HCT116 (cell line): ENCODE measurements around the gene PPP2R5A. TPM values are rescaled to one million over a fixed set of nuclear protein-coding genes. Genes with fewer than 3 reads are reported as not detected.
A peak's percentile ranks its signal among the peaks of the same experiment; 100 is the strongest.

Experiments used
- ATAC-seq: fragments of 200-7000 bp; cut with Tn5 transposase; 2 replicates; pipeline ENCODE4 v1.9.1; 2020; ENCODE audit warnings: mild to moderate bottlenecking, moderate library complexity
- BruUV-seq: library from RNA; stranded (reverse); fragments of 400-500 nt; replicated peaks from 2 replicates; lab custom pipeline; 2021; lab: Mats Ljungman, UMichigan
- CTCF ChIA-PET: fragments of 300-600 bp; sonication (Branson Sonifier 250); formaldehyde crosslinking; loops from one replicate; lab custom pipeline; 2021; ENCODE audit warnings: antibody characterized with exemption; lab: Charles Lee
- POLR2A ChIA-PET: fragments of 300-600, 350-600 bp; sonication (Branson Sonifier 250); formaldehyde crosslinking; loops from one replicate; lab custom pipeline; 2021; ENCODE audit warnings: antibody characterized with exemption; lab: Charles Lee
- RAD21 ChIA-PET, 2 experiments: fragments of 300-600 bp; sonication (Branson Sonifier 250); formaldehyde crosslinking; loops; one replicate each; lab custom pipeline; 2023; ENCODE audit warnings: low total read pairs in 2 of 2; ENCODE audit not compliant: uncharacterized antibody in 2 of 2, unreplicated experiment in 2 of 2, low non-redundant PET in 1 of 2; lab: Charles Lee
- DNase-seq: peaks from one replicate; pipeline ENCODE4 v3.0.0-alpha.2; 2010; ENCODE audit warnings: low read depth, low spot score
- H2AFZ ChIP-seq: fragments of 200-600 bp; shearing (Covaris generic), sonication (generic); 2 replicates; pipeline ENCODE4 v1.6.1; 2017; ENCODE audit warnings: low read depth, mixed run types, mixed read lengths, antibody characterized with exemption, low read length; ENCODE audit not compliant: poor library complexity, severe bottlenecking
- H3K27ac ChIP-seq: 2 replicates; pipeline ENCODE4 v1.5.1; 2012; ENCODE audit warnings: low read depth, low read length
- H3K27me3 ChIP-seq: fragments of 200-600 bp; sonication (generic); 2 replicates; pipeline ENCODE4 v1.6.1; 2016; ENCODE audit warnings: mixed run types, low read length, mixed read lengths; ENCODE audit not compliant: insufficient read depth
- H3K36me3 ChIP-seq, 2 experiments: fragments of 200-500 bp in 1 of 2; fragments of 200-600 bp in 1 of 2; sonication (Bioruptor generic) in 1 of 2; sonication (generic) in 1 of 2; 2 replicates each; pipeline versions ENCODE4 v1.5.1 to v1.6.1; 2014 to 2016; ENCODE audit warnings: low read length in 2 of 2, inconsistent platforms in 1 of 2, mixed read lengths in 1 of 2, mixed run types in 1 of 2; ENCODE audit not compliant: insufficient read depth in 2 of 2, control insufficient read depth in 1 of 2
- H3K4me1 ChIP-seq, 2 experiments: fragments of 200-600 bp in 1 of 2; sonication (generic) in 1 of 2; 2 replicates each; pipeline versions ENCODE4 v1.5.1 to v1.6.1; 2012 to 2017; ENCODE audit warnings: low read length in 2 of 2, inconsistent platforms in 1 of 2, mild to moderate bottlenecking in 1 of 2, mixed read lengths in 1 of 2, mixed run types in 1 of 2, moderate library complexity in 1 of 2; ENCODE audit not compliant: insufficient read depth in 2 of 2, control insufficient read depth in 1 of 2
- H3K4me2 ChIP-seq: fragments of 200-600 bp; sonication (generic); 2 replicates; pipeline ENCODE4 v1.6.1; 2017; ENCODE audit warnings: mixed run types, low read length, mixed read lengths
- H3K4me3 ChIP-seq, 2 experiments: fragments of 200-600 bp in 1 of 2; sonication (generic) in 1 of 2; replicated peaks in 1 of 2; 2 replicates each; pipeline ENCODE4 v1.5.1; 2011 to 2016; ENCODE audit warnings: low read length in 2 of 2, control low read depth in 1 of 2, low read depth in 1 of 2, mild to moderate bottlenecking in 1 of 2, mixed read lengths in 1 of 2, mixed run types in 1 of 2
- H3K79me2 ChIP-seq: fragments of 200-600 bp; sonication (generic); 2 replicates; pipeline ENCODE4 v1.6.1; 2017; ENCODE audit warnings: mild to moderate bottlenecking, mixed run types, low read length, moderate library complexity, mixed read lengths; ENCODE audit not compliant: insufficient read depth
- H3K9ac ChIP-seq: fragments of 200-600 bp; sonication (generic); 2 replicates; pipeline ENCODE4 v1.6.1; 2016; ENCODE audit warnings: low read length, mixed read lengths
- H3K9me2 ChIP-seq: fragments of 200-600 bp; sonication (generic), shearing (Covaris generic); 2 replicates; pipeline ENCODE4 v1.6.1; 2017; ENCODE audit warnings: mixed run types, mild to moderate bottlenecking, moderate library complexity; ENCODE audit not compliant: insufficient read depth
- H3K9me3 ChIP-seq, 2 experiments: fragments of 200-500 bp in 1 of 2; fragments of 200-600 bp in 1 of 2; sonication (Bioruptor generic) in 1 of 2; sonication (generic) in 1 of 2; 2 replicates each; pipeline ENCODE4 v1.6.1; 2014 to 2017; ENCODE audit warnings: low read length in 2 of 2, mixed read lengths in 2 of 2, inconsistent platforms in 1 of 2, low read depth in 1 of 2, mild to moderate bottlenecking in 1 of 2, mixed run types in 1 of 2, moderate library complexity in 1 of 2; ENCODE audit not compliant: control insufficient read depth in 1 of 2, insufficient read depth in 1 of 2
- H4K20me1 ChIP-seq: fragments of 200-600 bp; sonication (generic), shearing (Covaris generic); 2 replicates; pipeline ENCODE4 v1.6.1; 2017; ENCODE audit warnings: mixed run types, mild to moderate bottlenecking, moderate library complexity; ENCODE audit not compliant: insufficient read depth
- CBX3 ChIP-seq: IDR thresholded peaks from 2 replicates; pipeline ENCODE4 v1.6.1; 2012; ENCODE audit warnings: low read depth
- EGR1 ChIP-seq: IDR thresholded peaks from 2 replicates; pipeline ENCODE4 v1.6.1; 2012; ENCODE audit warnings: low read depth
- ELF1 ChIP-seq: IDR thresholded peaks from 2 replicates; pipeline ENCODE4 v1.6.1; 2012; ENCODE audit warnings: low read depth, borderline replicate concordance
- EZH2 ChIP-seq: fragments of 200-600 bp; sonication (generic); IDR thresholded peaks from 2 replicates; pipeline ENCODE4 v1.6.1; 2017; ENCODE audit warnings: antibody characterized with exemption, mixed run types
- EZH2phosphoT487 ChIP-seq: fragments of 200-600 bp; IDR thresholded peaks from 2 replicates; pipeline ENCODE4 v1.6.1; 2018; ENCODE audit warnings: antibody characterized with exemption, borderline replicate concordance
- JUND ChIP-seq: IDR thresholded peaks from 2 replicates; pipeline ENCODE4 v1.6.1; 2012
- POLR2A ChIP-seq: IDR thresholded peaks from 2 replicates; pipeline ENCODE4 v1.7.0; 2011; ENCODE audit warnings: borderline replicate concordance; ENCODE audit not compliant: insufficient read depth, insufficient read length; ENCODE audit errors: extremely low read depth
- POLR2AphosphoS5 ChIP-seq: IDR thresholded peaks from 2 replicates; pipeline ENCODE4 v1.6.1; 2011; ENCODE audit warnings: mild to moderate bottlenecking, low read depth, low read length, moderate library complexity
- RAD21 ChIP-seq: IDR thresholded peaks from 2 replicates; pipeline ENCODE4 v1.6.1; 2012; ENCODE audit warnings: low read depth, mild to moderate bottlenecking
- REST ChIP-seq: IDR thresholded peaks from 2 replicates; pipeline ENCODE4 v1.6.1; 2012; ENCODE audit warnings: low read depth
- SIN3A ChIP-seq: IDR thresholded peaks from 2 replicates; pipeline ENCODE4 v1.6.1; 2012; ENCODE audit warnings: low read depth
- SP1 ChIP-seq: IDR thresholded peaks from 2 replicates; pipeline ENCODE4 v1.6.1; 2012; ENCODE audit warnings: low read depth
- SRF ChIP-seq: IDR thresholded peaks from 2 replicates; pipeline ENCODE4 v1.6.1; 2012; ENCODE audit warnings: low read depth
- TCF7L2 ChIP-seq: IDR thresholded peaks from 2 replicates; pipeline ENCODE4 v1.7.0; 2011; ENCODE audit warnings: borderline replicate concordance, inconsistent platforms; ENCODE audit not compliant: insufficient read depth, insufficient read length; ENCODE audit errors: extremely low read depth
- YY1 ChIP-seq: IDR thresholded peaks from 2 replicates; pipeline ENCODE4 v1.6.1; 2011; ENCODE audit warnings: low read length, low read depth, moderate library complexity, mild to moderate bottlenecking; ENCODE audit not compliant: insufficient replicate concordance; ENCODE audit errors: extremely low read depth
- ZFX ChIP-seq: fragments of 450-650 bp; IDR thresholded peaks from 2 replicates; pipeline ENCODE4 v1.6.1; 2017
- ZNF274 ChIP-seq: fragments of 200-500 bp; sonication (Bioruptor generic); IDR thresholded peaks from 2 replicates; pipeline ENCODE4 v1.6.1; 2014; ENCODE audit warnings: mild to moderate bottlenecking, low read depth, low read length, inconsistent platforms
- intact Hi-C: fragments of 100-400 bp; cut with micrococcal nuclease; formaldehyde crosslinking; loops from 2 replicates; pipeline ENCODE4 v1.10.0; 2022
- total RNA-seq: library from RNA; stranded (reverse); gene quantifications from one replicate; pipeline ENCODE4 v1.2.1, GENCODE V29; 2021; ENCODE audit not compliant: unreplicated experiment

The PPP2R5A gene
- total RNA-seq, 1 experiment from 2014 or later: 33.1 TPM

- TF ChIP-seq REST: no peak
- no peak for TF ChIP-seq EGR1
- TF ChIP-seq TCF7L2: no peak
Observed at GRCh38 chr1:212235857-212236256, 49.4 kb upstream of the PPP2R5A start (continued).

- Histone ChIP-seq H3K9me3 (no peaks in the 10 kb centered on the region), H3K4me2 (peak overlapping the region; percentile 59)
Observed at GRCh38 chr1:212236664-212237220, 48.5 kb upstream of the PPP2R5A start.

More at GRCh38 chr1:212236664-212237220, 48.5 kb upstream of the PPP2R5A start:
- RAD21 ChIA-PET: no interaction called here
- Histone ChIP-seq H3K4me1 (peaks cover 30 to 54% of the 10 kb centered on the region in 2 experiments), H3K36me3 (no peaks in the 10 kb centered on the region), H3K9ac (0 out of 2 replicates have a peak overlapping the region, but pooled peaks have one; percentile 2), H3K9me2 (no peaks in the 10 kb centered on the region), H3K27ac (no peak overlapping the region), H3K4me3 (no peak overlapping the region), H4K20me1 (no peaks in the 10 kb centered on the region), H3K79me2 (no peaks in the 10 kb centered on the region), H3K27me3 (no peaks in the 10 kb centered on the region), H2AFZ (no peak overlapping the region)
- BruUV-seq: no TSS peak
- DNase-seq: no peak
- CTCF ChIA-PET: interaction anchor here (0.9 kb wide), 1 partner anchor 167 kb away, joined by 3 read pairs; no protein-coding TSS in a partner anchor
- POLR2A ChIA-PET: no interaction called here
- TF ChIP-seq EZH2 (no peak), SP1 (no peak), REST (no peak), POLR2AphosphoS5 (no peak), ZNF274 (no peak), ZFX (no peak), ELF1 (no peak), SRF (no peak), CBX3 (no peak), YY1 (no peak), RAD21 (no peak), POLR2A (no peak), SIN3A (no peak), EZH2phosphoT487 (no peak), JUND (no peak)
- ATAC-seq: no peak
- intact Hi-C loops: no loop called here
